Measurements from ENCODE around the gene KDF1. TPM values are rescaled to one million over a fixed set of nuclear protein-coding genes. Genes with fewer than 3 reads are reported as not detected.

Gene KDF1
- total and polyA plus RNA-seq, 8 donors, result 7.2 to 13.7 (median 9.2) TPM

DNA sequence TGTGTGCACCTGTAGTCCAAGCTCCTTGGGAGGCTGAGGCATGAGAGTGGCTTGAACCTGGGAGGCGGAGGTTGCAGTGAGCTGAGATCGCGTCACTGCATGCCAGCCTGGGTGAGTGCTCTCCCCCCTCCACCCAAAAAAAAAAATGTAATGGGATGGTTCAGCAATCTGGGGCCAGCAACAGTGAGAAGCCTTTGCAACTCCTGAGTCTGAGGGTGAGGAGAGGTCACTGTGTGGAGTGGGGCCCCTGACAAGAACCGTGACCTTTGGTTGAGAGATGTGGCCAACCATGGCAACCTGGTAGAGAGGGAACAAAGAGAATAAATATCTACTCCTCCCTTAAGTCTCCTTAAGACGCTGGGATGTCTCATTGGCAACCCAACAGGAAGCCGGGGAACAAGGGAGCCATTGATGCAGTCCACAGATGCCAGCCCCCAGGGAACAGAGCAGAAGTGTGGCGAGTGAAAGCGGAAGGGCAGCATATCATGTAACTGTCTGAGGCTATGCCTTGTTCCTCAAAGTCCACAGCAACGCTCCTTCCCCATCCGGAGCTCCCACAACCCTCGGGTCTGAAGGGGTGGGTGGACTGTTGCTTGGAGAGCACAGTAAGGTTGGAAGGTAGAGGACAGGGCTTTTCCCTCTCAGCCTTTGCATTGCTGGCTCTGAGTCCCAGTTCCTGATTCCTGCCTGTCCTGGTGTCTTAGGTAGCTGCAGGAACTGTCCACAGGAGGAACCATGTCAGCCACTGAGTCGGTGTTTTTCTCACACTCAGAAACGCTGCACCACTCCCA lies 41.5 kb upstream of the KDF1 start:
- H3K4me1 ChIP-seq, result peaks cover 0 to 14% (median 0%) of the 10 kb centered on the region in 3 donors
- peak in 2 of 4 donors; percentile 18 to 36 for ATAC-seq
- TF ChIP-seq, protein P1, sequence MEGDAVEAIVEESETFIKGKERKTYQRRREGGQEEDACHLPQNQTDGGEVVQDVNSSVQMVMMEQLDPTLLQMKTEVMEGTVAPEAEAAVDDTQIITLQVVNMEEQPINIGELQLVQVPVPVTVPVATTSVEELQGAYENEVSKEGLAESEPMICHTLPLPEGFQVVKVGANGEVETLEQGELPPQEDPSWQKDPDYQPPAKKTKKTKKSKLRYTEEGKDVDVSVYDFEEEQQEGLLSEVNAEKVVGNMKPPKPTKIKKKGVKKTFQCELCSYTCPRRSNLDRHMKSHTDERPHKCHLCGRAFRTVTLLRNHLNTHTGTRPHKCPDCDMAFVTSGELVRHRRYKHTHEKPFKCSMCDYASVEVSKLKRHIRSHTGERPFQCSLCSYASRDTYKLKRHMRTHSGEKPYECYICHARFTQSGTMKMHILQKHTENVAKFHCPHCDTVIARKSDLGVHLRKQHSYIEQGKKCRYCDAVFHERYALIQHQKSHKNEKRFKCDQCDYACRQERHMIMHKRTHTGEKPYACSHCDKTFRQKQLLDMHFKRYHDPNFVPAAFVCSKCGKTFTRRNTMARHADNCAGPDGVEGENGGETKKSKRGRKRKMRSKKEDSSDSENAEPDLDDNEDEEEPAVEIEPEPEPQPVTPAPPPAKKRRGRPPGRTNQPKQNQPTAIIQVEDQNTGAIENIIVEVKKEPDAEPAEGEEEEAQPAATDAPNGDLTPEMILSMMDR (IDR thresholded peaks at IDR 0.05), result no peak

DNA sequence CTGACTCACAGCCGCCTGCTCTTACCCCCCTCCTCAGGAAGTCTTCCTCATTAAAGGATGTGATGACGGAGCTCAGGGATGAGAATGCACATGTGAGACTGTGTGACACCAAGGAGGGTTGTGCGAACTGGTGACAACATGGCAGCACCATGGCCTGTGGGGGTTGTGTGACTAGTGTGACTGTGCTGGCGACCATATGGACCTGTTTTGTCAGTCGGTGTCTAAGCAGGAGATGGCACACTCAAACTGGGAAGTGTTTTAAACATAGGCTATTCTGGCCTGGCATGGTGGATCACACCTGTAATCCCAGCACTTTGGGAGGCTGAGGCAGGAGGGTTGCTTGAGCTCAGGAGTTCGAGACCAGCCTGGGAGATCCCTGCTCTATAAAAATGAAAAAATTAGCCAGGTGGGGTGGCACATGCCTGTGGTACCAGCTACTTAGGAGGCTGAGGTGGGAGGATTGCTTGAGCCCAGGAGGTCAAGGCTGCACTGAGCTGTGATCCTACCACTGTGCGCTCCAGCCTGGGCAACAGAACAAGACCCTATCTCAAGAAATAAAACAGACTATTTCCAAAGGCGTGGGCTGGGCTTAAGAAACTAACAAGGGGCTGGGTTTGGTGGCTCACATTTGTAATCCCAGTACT lies 40.7 kb upstream of the KDF1 start:
- Histone ChIP-seq H3K36me3 (no peaks in the 10 kb centered on the region), H3K4me3 (no peak overlapping the region), H3K27ac (peak overlapping the region in 3 of 4 donors; percentile 16 to 36 (median 23)), H3K27me3 (no peaks in the 10 kb centered on the region), H3K4me1 (peaks cover 0 to 15% (median 0%) of the 10 kb centered on the region in 3 donors), H3K9me3 (no peaks in the 10 kb centered on the region)
- FAIRE-seq (no peak), DNase-seq (no peak), ATAC-seq (no peak)
- intact Hi-C loops (cut with DNase I), result no loop called here
- TF ChIP-seq, protein P1 (IDR thresholded peaks at IDR 0.05), result no peak
- WGBS, 2 donors, result 84 to 87% methylated on average over 8 of the region's 8 CpGs

More for the DNA sequence above, 41.5 kb upstream of the KDF1 start:
- DNase-seq (peak in 2 of 6 donors; percentile 17 to 50), FAIRE-seq (no peak)
- WGBS, 2 donors, result 60 to 65% methylated on average over 13 of the region's 13 CpGs
- Histone ChIP-seq H3K27ac (peak overlapping the region in 3 of 4 donors; percentile 16 to 36 (median 23)), H3K36me3 (no peaks in the 10 kb centered on the region), H3K27me3 (no peaks in the 10 kb centered on the region), H3K9me3 (no peaks in the 10 kb centered on the region), H3K4me3 (no peak overlapping the region)
- intact Hi-C loops (cut with DNase I), result no loop called here

DNA sequence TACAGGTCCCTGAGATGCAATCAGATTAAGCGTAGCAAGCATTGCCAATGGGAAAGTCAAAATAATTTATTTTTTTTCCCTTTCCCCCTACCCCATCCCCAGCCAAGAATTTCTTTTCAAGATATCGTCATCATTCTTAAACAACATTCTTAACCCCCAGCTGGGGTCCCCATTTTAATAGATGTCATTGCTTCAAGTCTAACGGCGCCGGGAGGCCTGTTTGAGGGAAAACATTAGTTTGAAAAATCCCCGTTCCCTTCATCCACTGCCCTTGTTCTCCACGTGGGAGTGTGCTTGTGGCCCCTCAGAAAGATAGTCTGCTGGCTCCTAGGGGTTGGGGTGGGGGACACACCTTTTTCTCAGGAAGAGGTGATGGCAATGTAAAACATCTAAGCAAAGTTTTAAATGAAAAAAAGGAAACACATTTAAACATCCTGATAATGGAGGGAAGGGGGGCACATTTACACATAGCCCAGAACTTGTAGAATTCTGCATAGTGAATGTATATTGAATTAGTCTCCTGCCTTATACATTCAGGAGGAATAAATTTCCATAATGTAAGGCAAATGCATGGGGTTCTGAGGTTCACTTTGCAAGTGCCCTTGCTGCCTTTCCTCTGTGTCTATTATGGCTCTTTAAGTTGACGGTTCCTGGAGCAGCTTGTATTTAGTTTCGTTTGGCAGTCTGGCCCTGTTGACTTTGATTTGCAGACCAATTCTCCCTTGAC lies 40.0 kb upstream of the KDF1 start:
- Histone ChIP-seq H3K4me3 (no peak overlapping the region), H3K27me3 (no peaks in the 10 kb centered on the region), H3K9me3 (no peaks in the 10 kb centered on the region), H3K27ac (peak overlapping the region in 3 of 4 donors; percentile 10 to 67 (median 43)), H3K4me1 (peaks cover 0 to 21% (median 0%) of the 10 kb centered on the region in 3 donors), H3K36me3 (no peaks in the 10 kb centered on the region)
- FAIRE-seq (no peak), ATAC-seq (no peak), DNase-seq (no peak)
- TF ChIP-seq, protein P1 (IDR thresholded peaks at IDR 0.05), result no peak
- intact Hi-C loops (cut with DNase I), result no loop called here
- WGBS, 2 donors, result 77 to 79% methylated on average over 9 of the region's 9 CpGs

DNA sequence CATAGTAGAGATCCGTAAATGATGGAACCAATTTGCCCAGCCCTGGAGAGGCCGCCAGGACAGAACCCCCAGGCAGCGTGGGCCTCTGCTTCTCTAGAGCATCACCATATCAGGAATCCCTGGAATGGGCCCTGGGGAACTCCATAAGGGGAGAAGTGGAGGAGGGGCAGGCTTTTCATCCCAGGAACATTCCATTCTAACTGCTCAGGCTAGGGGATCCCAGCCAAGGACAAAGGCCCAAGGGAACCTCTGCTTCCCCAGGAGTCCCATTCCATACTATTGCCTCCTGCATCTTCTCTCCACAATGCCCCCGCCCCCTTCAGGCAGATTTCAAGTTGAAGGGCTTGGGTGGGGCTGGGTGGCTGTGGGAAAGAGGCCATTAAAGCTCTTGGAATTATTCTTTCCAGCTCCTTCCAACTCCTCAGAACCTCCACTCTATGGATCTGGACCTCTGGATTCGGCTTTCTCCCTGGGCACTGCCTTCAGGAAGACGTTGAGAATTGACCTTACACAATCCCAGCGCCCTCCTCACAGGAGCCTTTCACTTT lies 39.2 kb upstream of the KDF1 start:
- H3K4me1 ChIP-seq, result peaks cover 0 to 19% (median 0%) of the 10 kb centered on the region in 3 donors
- FAIRE-seq (no peak), ATAC-seq (peak in 3 of 4 donors; percentile 39 to 54 (median 41)), DNase-seq (peak in 4 of 6 donors; percentile 54 to 70 (median 63))
- no peaks in the 10 kb centered on the region for H3K36me3 ChIP-seq
- H3K9me3 ChIP-seq, result no peaks in the 10 kb centered on the region
- 51 to 60% methylated on average over 7 of the region's 7 CpGs for WGBS, 2 donors
- H3K27ac ChIP-seq, result peak overlapping the region; percentile 41 to 67 (median 50)
- intact Hi-C loops (cut with DNase I), result no loop called here
- TF ChIP-seq, protein P1 (IDR thresholded peaks at IDR 0.05), result no peak
- H3K27me3 ChIP-seq, result no peaks in the 10 kb centered on the region
- no peak overlapping the region for H3K4me3 ChIP-seq

Data from pancreas (tissue), 10 donors.